Amniotic stem cell (primary cell): ENCODE measurements around the gene ACP7.
"Not testable (repeated sequence)": the region's sequence is repeated elsewhere in the genome, so short reads cannot be mapped to it uniquely, and the experiment has no call there.

Source experiments
- DNase-seq: peaks from one replicate; lab custom pipeline; 2025; lab: John Stamatoyannopoulos, UW

ACP7 gene

DNA sequence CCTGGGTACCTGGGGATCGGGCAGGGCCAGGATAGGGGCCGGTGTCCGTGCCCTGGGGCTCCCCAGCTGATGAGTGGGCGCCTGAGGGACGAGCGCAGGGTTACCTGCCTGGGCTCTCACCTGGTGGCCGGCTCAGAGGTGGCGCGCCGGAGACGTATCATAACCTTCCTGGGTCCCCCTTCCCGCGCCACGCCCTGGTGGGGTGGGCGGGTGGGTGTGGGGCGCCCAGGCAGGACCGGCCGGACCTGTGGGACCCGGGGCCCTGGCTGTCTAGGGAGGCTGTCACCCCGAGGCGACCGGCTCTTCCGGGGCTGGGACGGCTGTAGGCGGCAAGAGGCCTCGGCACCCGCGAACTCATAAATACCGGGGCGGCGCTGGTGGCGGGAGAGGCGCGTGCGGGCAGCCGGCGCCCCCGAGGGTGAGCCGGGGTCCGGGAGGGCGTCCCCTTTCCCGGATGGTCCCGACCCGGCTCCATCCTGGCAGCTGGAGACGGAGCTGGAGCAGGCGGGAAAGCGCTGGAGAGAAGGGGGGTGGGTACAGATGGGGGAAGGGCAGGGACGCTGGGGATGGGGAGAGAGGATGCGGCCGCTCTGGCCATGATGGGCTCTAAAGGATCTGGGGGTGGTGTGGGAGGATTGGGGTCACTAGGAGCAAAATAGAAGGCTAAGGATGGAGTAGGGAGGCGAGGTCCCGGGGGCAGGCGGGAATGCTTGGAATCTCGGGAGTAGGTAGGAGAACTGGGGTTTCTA, at the start of gene ACP7:
ACP7 (plus strand) TSS at position 386 of the 749 bp plus-strand sequence. CDS start 902 bp downstream, outside the sequence.
- DNase-seq: no peak

DNA sequence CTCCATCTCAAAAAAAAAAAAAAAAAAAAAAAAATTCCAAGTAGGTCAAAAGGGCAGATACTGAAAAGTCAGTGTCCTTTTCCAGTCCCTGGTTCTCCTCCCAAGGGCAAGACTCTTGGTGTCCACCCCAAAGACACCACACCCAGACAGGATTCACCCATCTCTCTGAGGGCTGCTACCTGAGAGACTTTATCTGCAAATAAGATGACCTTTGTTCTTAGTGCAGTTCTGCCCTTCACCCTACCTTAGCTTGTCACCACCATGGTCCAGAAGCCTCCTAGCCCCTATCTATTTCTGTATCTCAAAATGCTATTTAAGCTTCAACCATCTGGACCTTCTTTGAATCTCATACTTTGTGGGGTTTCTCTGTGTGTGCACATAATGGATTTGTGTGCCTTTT, 47.6 kb upstream of the ACP7 start:
- DNase-seq: no peak

DNA sequence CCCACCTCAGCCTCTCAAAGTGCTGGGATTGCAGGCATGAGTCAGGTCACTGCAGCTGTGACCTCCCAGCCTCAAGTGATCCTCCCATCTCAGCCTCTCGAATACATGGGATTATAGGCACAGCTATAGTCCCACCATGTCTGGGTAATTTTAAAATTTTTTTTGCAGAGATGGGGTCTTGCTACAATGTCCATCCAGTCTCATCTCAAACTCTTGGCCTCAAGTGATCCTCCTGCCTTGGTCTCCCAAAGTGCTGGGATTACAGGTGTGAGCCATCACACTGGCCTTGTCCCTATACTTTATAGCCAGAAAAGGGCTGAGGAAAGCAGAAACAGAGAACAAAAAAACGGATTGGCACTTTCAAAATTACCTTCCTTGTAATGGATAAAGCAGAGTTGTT, 47.0 kb upstream of the ACP7 start:
- no peak for DNase-seq

DNA sequence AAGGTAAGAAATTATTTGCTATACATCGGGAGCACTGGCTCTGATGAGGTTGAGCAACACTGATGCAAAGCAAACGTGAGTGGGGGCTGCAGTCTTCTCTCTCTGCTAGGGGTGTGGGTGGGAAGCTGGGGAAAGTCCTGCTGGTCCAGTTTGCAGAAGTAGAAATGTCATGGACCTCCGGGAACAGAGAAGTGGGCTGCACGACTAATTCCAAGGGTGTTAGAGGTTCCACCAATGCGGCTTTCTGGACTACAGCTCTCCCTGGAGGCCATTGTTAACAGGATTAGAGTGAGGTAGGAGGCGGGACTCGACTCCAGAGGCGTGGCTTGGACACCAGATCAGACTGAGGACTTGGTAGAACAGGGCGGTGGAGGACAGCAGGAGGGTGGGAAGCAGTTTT, 46.1 kb upstream of the ACP7 start:
- DNase-seq: no peak

GRCh38 chr19:39045506-39045905, 38.7 kb upstream of the ACP7 start:
- DNase-seq: no peak

DNA sequence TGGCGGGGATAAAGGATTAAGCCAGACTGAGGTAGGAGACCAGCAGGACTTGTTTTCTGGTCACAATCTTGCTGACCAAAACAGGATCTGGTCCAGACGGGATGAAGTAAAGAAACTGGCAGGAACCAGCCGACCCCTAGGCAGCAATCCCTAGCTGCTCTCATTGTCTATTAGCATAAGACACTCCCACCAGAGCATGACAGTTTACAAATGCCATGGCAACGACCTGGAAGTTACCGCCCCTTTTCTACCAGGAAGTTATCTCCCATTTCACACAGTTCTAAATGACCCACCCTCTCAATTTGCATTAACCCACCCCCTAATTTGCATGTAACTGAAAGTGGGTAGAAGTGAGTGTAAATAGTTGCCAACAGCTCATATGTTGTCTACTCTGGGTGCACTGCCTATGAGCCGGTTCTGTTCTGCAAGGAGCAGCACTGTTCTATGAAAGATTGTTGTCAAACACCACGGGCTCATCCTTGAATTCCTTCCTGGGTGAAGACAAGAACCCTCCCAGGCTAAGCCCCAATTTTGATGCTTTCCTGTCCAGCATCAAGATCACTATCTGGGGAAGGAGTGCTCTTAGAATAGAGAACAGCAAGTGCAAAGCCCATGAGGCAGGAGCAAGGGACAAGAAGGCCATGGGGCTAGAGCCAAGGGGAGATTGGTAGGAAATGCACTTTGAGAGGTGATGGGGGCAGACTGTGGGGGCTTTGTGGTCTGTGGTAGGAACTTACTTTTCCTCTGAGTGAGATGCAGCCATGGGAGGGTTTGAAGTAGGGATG, 37.9 kb upstream of the ACP7 start:
- DNase-seq: no peak

GRCh38 chr19:39047073-39047472, 37.1 kb upstream of the ACP7 start:
- no peak for DNase-seq

DNA sequence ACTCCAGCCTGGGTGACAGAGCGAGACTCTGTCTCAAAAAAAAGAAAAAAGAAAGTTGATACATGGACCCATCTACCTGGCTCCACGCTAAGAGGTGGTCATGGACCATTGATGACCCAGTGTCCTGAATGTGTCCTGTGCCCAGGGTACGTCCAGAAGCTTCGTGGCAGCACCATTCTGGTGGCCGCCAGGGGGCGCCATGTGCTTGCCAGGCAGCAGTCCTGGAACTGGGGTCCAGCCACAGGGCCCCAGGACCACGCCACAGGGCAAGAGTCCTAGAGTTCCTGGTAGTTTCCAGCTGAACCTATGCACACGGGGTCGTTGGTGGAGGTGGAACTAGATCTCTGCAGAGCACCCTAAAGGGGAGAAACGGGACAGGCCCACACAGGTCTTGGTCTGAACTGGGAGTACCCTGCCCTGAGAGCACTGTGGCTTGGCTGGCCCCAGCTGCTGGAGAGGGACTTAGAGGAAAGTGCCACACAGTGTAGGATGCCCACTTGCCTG, 31.9 kb upstream of the ACP7 start:
- no peak for DNase-seq

- DNase-seq: no peak
Measured at GRCh38 chr19:39052846-39053245, 31.3 kb upstream of the ACP7 start.

GRCh38 chr19:39053276-39054090, 30.7 kb upstream of the ACP7 start:
- DNase-seq: no peak

GRCh38 chr19:39054091-39054470, 30.1 kb upstream of the ACP7 start:
- DNase-seq: no peak

DNA sequence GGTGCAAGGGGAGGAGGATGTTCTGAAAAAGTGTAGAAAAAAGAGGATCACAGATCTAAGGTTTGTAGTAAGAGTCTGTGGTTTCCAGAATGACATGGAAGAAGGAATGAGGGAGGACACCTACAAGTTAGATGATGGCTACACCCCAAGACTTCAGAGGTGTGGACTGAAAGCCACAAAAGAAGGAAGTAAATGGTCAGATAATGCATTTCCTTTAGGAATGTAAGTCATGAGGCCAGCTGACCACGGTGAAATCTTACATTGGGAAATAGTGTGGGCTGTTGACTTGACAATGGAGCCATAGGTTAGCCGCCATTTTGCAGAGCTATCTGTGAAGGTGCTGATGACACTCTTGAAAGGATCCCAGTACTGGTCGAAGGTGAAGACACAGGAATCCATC, 26.6 kb upstream of the ACP7 start:
- DNase-seq: no peak

DNA sequence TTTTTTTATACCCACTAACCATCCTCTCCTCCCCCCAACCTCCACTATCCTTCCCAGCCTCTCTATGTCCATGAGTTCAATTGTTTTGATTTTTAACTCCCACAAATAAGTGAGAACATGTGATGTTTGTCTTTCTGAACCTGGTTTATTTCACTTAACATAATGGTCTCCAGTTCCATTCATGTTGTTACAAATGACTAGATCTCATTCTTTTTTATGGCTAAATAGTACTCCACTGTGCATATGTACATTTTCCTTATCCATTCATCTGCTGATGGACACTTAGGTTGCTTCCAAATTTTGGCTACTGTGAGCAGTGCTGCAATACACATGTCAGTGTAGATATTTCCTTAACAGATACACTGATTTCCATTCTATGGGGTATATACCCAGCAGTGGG, 24.9 kb upstream of the ACP7 start:
- DNase-seq: no peak

DNA sequence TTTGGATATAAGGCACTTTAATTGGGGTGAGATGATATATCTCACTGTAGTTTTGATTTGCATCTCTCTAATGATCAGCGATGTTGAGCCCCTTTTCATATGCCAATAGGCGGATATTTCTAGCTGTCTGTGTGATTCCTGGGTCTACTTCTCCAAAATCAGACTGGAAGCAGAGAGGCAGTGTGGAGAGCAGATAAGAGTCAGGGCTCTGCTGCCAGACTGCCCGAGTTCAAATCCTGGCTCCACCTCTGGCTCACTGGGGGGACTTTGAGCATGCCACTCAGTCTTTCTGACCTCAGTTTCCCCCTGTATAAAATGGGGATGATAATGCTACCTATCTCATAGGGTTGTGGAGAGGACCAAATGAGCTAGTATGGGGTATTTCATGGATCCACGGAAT, 24.0 kb upstream of the ACP7 start:
- DNase-seq: no peak

DNA sequence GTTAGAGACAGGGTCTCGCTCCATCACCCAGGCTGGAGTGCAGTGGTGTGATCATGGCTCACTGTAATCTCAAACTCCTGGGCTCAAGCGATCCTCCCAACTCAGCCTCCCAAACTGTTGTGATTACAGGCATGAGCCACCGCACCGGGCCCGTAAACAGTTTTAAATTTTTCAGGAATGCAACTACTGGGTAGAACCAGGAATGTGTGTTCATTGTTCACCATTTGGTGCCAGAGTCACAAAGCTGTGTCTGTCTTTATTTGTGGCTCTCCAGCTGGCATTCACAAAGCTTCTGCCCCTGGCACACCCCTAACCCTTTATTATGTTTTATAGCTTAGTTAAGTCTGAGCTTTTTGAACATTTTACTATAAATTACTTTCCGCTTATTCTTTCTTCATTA, 19.8 kb upstream of the ACP7 start:
- DNase-seq: no peak

- DNase-seq: no peak
Measured at GRCh38 chr19:39065928-39066327, 18.2 kb upstream of the ACP7 start.

DNA sequence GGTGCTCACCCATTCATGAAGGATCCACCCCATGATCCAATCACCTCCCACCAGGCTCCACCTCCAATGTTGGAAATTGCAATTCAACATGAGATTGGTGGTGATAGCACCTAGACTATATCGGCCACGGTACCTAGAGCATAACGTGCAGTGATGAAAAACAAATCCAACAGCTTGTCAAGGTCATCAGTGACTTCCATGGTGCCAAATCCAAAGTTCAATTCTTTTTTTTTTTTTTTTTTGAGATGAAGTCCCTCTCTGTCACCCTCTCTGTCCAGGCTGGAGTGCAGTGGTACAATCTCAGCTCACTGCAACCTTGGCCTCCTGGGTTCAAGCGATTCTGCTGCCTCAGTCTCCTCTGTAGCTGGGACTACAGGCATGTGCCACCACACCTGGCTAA, 17.1 kb upstream of the ACP7 start:
- DNase-seq: no peak

GRCh38 chr19:39068259-39068658, 15.9 kb upstream of the ACP7 start:
- not testable (repeated sequence) for DNase-seq

- no peak for DNase-seq
Measured at GRCh38 chr19:39070888-39071287, 13.3 kb upstream of the ACP7 start.

GRCh38 chr19:39074205-39074692, 9.9 kb upstream of the ACP7 start:
- DNase-seq: no peak

DNA sequence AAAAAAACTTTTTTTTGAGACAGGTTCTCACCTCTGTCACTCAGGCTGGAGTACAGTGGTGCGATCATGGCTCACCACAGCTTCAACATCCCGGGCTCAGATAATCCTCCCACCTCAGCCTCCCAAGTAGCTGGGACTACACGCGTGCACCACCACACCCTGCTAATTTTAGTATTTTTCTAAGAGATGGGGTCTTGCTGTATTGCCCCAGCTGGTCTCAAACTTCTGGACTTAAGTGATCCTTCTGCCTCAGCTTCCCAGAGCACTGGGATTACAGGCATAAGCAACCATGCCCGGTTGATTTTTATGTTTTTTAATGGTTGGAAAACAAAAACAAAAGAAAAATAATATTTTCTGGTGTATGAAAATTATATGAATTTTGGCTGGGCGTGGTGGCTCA, 9.2 kb upstream of the ACP7 start:
- DNase-seq: no peak

- no peak for DNase-seq
Measured at GRCh38 chr19:39077323-39077722, 6.8 kb upstream of the ACP7 start.
